Cardiac ventricle fibroblast (primary cell): Measurements from ENCODE around the gene PDZD4. TPM values are rescaled to one million over a fixed set of nuclear protein-coding genes. Genes with fewer than 3 reads are reported as not detected.

Experiments used
- total RNA-seq: library from RNA; depleted of rRNA; stranded (reverse); fragments of >200 nt; gene quantifications from 2 replicates; pipeline ENCODE4 v1.2.3, GENCODE V29; 2015

PDZD4 gene
- total RNA-seq = 0.69 and 1.3 TPM in 2 replicates

GRCh38 chrX:153829799-153830639 lies at the start of gene PDZD4:
TSS of gene PDZD4 (minus strand) at chrX:153830544. CDS start at chrX:153830298, 246 bp downstream.

GRCh38 chrX:153794018-153794896 lies 36.1 kb downstream of the PDZD4 start, which contains the start of the genes IDH3G and SSR4:
TSS of gene IDH3G (minus strand) at chrX:153794375. CDS start at chrX:153794326, 49 bp downstream.
TSS of gene SSR4 (plus strand) at chrX:153794668. CDS start at chrX:153794688, 20 bp downstream.

GRCh38 chrX:153780678-153781427 lies 49.5 kb downstream of the PDZD4 start, which contains the start of gene SRPK3:
TSS of gene SRPK3 (plus strand) at chrX:153781041. CDS start at chrX:153781087, 46 bp downstream.

GRCh38 chrX:153763989-153764755 lies 66.2 kb downstream of the PDZD4 start, which contains the start of gene PLXNB3:
TSS of gene PLXNB3 (plus strand) at chrX:153764249. CDS start at chrX:153765536, 1,287 bp downstream.

Other genes starting within 250 kb of the PDZD4 start
- gene CCNQ, start 231.4 kb downstream of the PDZD4 start, total RNA-seq = 14.9 and 22.7 TPM in 2 replicates
- 0.12 TPM in 1 of 2 replicates, not detected in the other for gene DUSP9, start 183.3 kb downstream of the PDZD4 start, total RNA-seq
- 0.20 and 0.25 TPM in 2 replicates for gene PNCK, start 156.7 kb downstream of the PDZD4 start, total RNA-seq
- 28.0 and 31.3 TPM in 2 replicates for gene SLC6A8, start 142.6 kb downstream of the PDZD4 start, total RNA-seq
- 116 and 122 TPM in 2 replicates for gene BCAP31, start 106.2 kb downstream of the PDZD4 start, total RNA-seq
- gene ABCD1, start 105.7 kb downstream of the PDZD4 start, total RNA-seq = 11.7 and 11.8 TPM in 2 replicates
- 0.94 and 2.4 TPM in 2 replicates for gene PLXNB3, start 66.3 kb downstream of the PDZD4 start, total RNA-seq
- 0.12 TPM in 1 of 2 replicates, not detected in the other for gene SRPK3, start 49.5 kb downstream of the PDZD4 start, total RNA-seq
- gene IDH3G, start 36.2 kb downstream of the PDZD4 start, total RNA-seq = 82.2 and 117 TPM in 2 replicates
- 281 and 408 TPM in 2 replicates for gene SSR4, start 35.9 kb downstream of the PDZD4 start, total RNA-seq
- 0.05 TPM in 1 of 2 replicates, not detected in the other for gene L1CAM, start 55.6 kb upstream of the PDZD4 start, total RNA-seq
- not detected in 2 replicates for gene AVPR2, start 74.1 kb upstream of the PDZD4 start, total RNA-seq
- gene ARHGAP4, start 95.7 kb upstream of the PDZD4 start, total RNA-seq = 0.31 and 3.9 TPM in 2 replicates
- gene NAA10, start 104.5 kb upstream of the PDZD4 start, total RNA-seq = 46.2 and 49.9 TPM in 2 replicates
- 1.1 and 1.2 TPM in 2 replicates for gene RENBP, start 114.1 kb upstream of the PDZD4 start, total RNA-seq
- gene HCFC1, start 141.3 kb upstream of the PDZD4 start, total RNA-seq = 34.6 and 36.1 TPM in 2 replicates
- gene TMEM187, start 142.2 kb upstream of the PDZD4 start, total RNA-seq = 11.1 and 12.6 TPM in 2 replicates
- 48.9 and 56.3 TPM in 2 replicates for gene IRAK1, start 189.4 kb upstream of the PDZD4 start, total RNA-seq